ENCODE results near the gene STK32C.

GRCh38 chr10:132347931-132348267 lies 40.1 kb upstream of the STK32C start:
- TF ChIP-seq TAF1 (IDR thresholded peaks at IDR 0.05; ENCODE audit: low read depth) (no peak), CTCF (IDR thresholded peaks at IDR 0.05; ENCODE audit: poor library complexity, severe bottlenecking) (no peak), EZH2 (IDR thresholded peaks at IDR 0.05; ENCODE audit: borderline replicate concordance, insufficient read depth, low read length, poor library complexity, severe bottlenecking) (no peak), RAD21 (conservative IDR thresholded peaks at IDR 0.05) (no peak), POLR2AphosphoS5 (IDR thresholded peaks at IDR 0.05) (no peak), SMC3 (conservative IDR thresholded peaks at IDR 0.05; ENCODE audit: poor library complexity) (no peak)

Measured in neural cell (in vitro differentiated cells).